Measurements from ENCODE around the gene GRHL1.

GRHL1 gene

DNA sequence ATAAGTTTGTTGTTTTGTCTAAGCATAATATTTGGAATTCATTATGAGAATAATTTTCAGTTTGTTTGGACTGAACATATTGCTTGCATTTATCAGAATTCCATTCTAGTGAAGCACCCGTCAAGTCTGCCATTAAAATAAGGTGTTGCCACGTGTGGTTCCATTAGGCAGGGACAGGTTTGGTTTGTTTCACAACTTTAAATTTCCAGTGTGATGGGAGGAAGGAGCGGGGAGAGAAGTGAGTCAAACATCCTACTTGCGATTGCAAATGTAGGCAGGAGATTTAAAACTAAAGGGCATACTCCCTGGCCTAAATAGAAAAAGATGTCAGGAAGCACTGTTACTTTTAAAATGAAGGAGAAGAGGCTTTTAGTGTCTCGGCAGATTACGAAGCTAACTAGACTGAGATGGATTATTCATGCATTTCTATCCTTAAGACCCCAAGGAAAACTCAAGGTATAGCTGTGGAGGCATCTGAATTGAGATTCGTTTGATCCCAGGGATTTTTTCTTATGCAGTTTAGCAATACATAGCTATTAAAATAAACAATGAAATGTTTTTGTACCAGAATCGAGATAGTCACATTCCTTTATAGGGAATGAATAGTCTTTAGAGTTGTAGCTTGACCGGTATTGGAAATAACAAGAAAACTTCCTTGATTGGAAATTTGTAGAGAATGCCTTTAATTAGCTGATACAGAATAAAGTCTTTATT is 19.8 kb downstream of the GRHL1 start:
- peaks cover 10% of the 10 kb centered on the region; the same call in 1 of the 2 replicates for H3K36me3 ChIP-seq (ENCODE audit: insufficient read depth, low read length)
- no peak overlapping the region for H2AFZ ChIP-seq (ENCODE audit: low read depth, low read length)
- no peaks in the 10 kb centered on the region for H3K4me1 ChIP-seq (ENCODE audit: insufficient read depth, low read length)
- H3K9me3 ChIP-seq (ENCODE audit: insufficient read depth, low read length, severe bottlenecking) = no peaks in the 10 kb centered on the region
- H4K20me1 ChIP-seq (ENCODE audit: insufficient read depth, low read length) = no peaks in the 10 kb centered on the region
- DNase-seq (no peak), ATAC-seq (ENCODE audit: insufficient read depth, low read depth) (no peak)
- no peaks in the 10 kb centered on the region for H3K27me3 ChIP-seq (ENCODE audit: insufficient read depth, low read length, poor library complexity)
- no peak overlapping the region for H3K4me2 ChIP-seq (ENCODE audit: insufficient read depth, low read length)
- no peak for TF ChIP-seq CTCF (IDR thresholded peaks at IDR 0.05; ENCODE audit: borderline replicate concordance, extremely low read depth, low read length, poor library complexity, severe bottlenecking)
- TF ChIP-seq EZH2 (IDR thresholded peaks at IDR 0.05; ENCODE audit: borderline replicate concordance, low read depth, low read length, severe bottlenecking) = no peak
- no peaks in the 10 kb centered on the region for H3K79me2 ChIP-seq (ENCODE audit: insufficient read depth, low read length)
- no peak overlapping the region for H3K4me3 ChIP-seq (ENCODE audit: low read depth in 1 of 2, low read length in 2 of 2)
- no peak overlapping the region for H3K27ac ChIP-seq (ENCODE audit: low read length)
- no peak overlapping the region for H3K9ac ChIP-seq (ENCODE audit: low read depth, low read length)

DNA sequence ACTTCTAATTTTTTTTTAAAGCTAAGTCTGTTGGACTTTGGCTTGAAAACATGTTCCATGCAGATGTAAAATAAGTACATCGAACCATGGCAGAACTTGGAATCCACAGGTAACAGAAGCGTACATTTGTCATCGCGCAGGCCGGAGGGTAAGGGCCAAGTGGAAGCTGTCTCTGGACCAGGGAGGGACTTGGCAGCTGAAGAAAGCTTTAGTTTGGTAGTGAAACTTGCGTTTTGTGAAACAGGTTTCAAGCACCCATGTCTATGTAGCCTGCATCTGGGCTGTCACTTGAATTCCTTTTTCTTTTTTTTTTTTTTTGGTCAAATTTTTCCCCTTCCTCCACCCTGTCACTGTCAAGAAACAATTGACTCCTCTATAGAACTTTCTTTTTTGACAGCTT is 20.4 kb downstream of the GRHL1 start:
- Histone ChIP-seq H3K4me1 (ENCODE audit: insufficient read depth, low read length) (no peaks in the 10 kb centered on the region), H3K9ac (ENCODE audit: low read depth, low read length) (no peak overlapping the region), H4K20me1 (ENCODE audit: insufficient read depth, low read length) (no peaks in the 10 kb centered on the region), H2AFZ (ENCODE audit: low read depth, low read length) (no peak overlapping the region), H3K79me2 (ENCODE audit: insufficient read depth, low read length) (no peaks in the 10 kb centered on the region), H3K36me3 (ENCODE audit: insufficient read depth, low read length) (peaks cover 10% of the 10 kb centered on the region; the same call in 1 of the 2 replicates), H3K27ac (ENCODE audit: low read length) (no peak overlapping the region), H3K9me3 (ENCODE audit: insufficient read depth, low read length, severe bottlenecking) (no peaks in the 10 kb centered on the region), H3K4me3 (ENCODE audit: low read depth in 1 of 2, low read length in 2 of 2) (no peak overlapping the region), H3K4me2 (ENCODE audit: insufficient read depth, low read length) (no peak overlapping the region), H3K27me3 (ENCODE audit: insufficient read depth, low read length, poor library complexity) (no peaks in the 10 kb centered on the region)
- no peak for TF ChIP-seq CTCF (IDR thresholded peaks at IDR 0.05; ENCODE audit: borderline replicate concordance, extremely low read depth, low read length, poor library complexity, severe bottlenecking)
- TF ChIP-seq EZH2 (IDR thresholded peaks at IDR 0.05; ENCODE audit: borderline replicate concordance, low read depth, low read length, severe bottlenecking) = no peak
- no peak for ATAC-seq (ENCODE audit: insufficient read depth, low read depth)
- no peak for DNase-seq

- Histone ChIP-seq H3K4me1 (ENCODE audit: insufficient read depth, low read length) (no peaks in the 10 kb centered on the region), H3K9me3 (ENCODE audit: insufficient read depth, low read length, severe bottlenecking) (no peaks in the 10 kb centered on the region), H3K27me3 (ENCODE audit: insufficient read depth, low read length, poor library complexity) (no peaks in the 10 kb centered on the region), H2AFZ (ENCODE audit: low read depth, low read length) (no peak overlapping the region), H3K36me3 (ENCODE audit: insufficient read depth, low read length) (peaks cover 10% of the 10 kb centered on the region; the same call in 1 of the 2 replicates), H3K9ac (ENCODE audit: low read depth, low read length) (no peak overlapping the region), H3K27ac (ENCODE audit: low read length) (no peak overlapping the region), H3K79me2 (ENCODE audit: insufficient read depth, low read length) (no peaks in the 10 kb centered on the region), H4K20me1 (ENCODE audit: insufficient read depth, low read length) (no peaks in the 10 kb centered on the region), H3K4me3 (ENCODE audit: low read depth in 1 of 2, low read length in 2 of 2) (no peak overlapping the region), H3K4me2 (ENCODE audit: insufficient read depth, low read length) (no peak overlapping the region)
- ATAC-seq (ENCODE audit: insufficient read depth, low read depth) = no peak
- no peak for TF ChIP-seq CTCF (IDR thresholded peaks at IDR 0.05; ENCODE audit: borderline replicate concordance, extremely low read depth, low read length, poor library complexity, severe bottlenecking)
- no peak for TF ChIP-seq EZH2 (IDR thresholded peaks at IDR 0.05; ENCODE audit: borderline replicate concordance, low read depth, low read length, severe bottlenecking)
- DNase-seq = no peak
Measured at GRCh38 chr2:9972621-9973479, 21.4 kb downstream of the GRHL1 start.

Data from DND-41 (cell line).